IMR-90 (cell line): ENCODE data around the gene ELP6. TPM values are rescaled to one million over a fixed set of nuclear protein-coding genes. Genes with fewer than 3 reads are reported as not detected.

Source experiments
- ATAC-seq: fragments of 200-7000 bp; cut with Tn5 transposase; 2 replicates; pipeline ENCODE4 v1.9.1; 2020; ENCODE audit warnings: low read depth, mild to moderate bottlenecking, moderate library complexity
- BruUV-seq: library from RNA; stranded (reverse); fragments of 400-500 nt; replicated peaks from 2 replicates; lab custom pipeline; 2021; lab: Mats Ljungman, UMichigan
- CTCF ChIA-PET: fragments of 300-600 bp; formaldehyde crosslinking; extraction: SDS; loops from one replicate; lab custom pipeline; 2021; ENCODE audit warnings: antibody characterized with exemption; lab: Yijun Ruan, JAX
- POLR2A ChIA-PET: fragments of 300-600 bp; sonication (Branson Sonifier 250); formaldehyde crosslinking; loops from one replicate; lab custom pipeline; 2022; ENCODE audit warnings: antibody characterized with exemption; ENCODE audit not compliant: unreplicated experiment; lab: Charles Lee
- DNase-seq: peaks from one replicate; pipeline ENCODE4 v3.0.0; 2013
- H2AFZ ChIP-seq: replicated peaks from 2 replicates; pipeline ENCODE3; 2013; ENCODE audit warnings: low read length, mild to moderate bottlenecking; ENCODE audit not compliant: poor library complexity
- H2AK5ac ChIP-seq: 2 replicates; pipeline ENCODE4 v1.6.1; 2013; ENCODE audit warnings: low read depth, low read length, inconsistent platforms
- H2AK9ac ChIP-seq: replicated peaks from 2 replicates; pipeline ENCODE3; 2013; ENCODE audit warnings: mild to moderate bottlenecking, low read depth, low read length, moderate library complexity; ENCODE audit not compliant: poor library complexity
- H2BK120ac ChIP-seq: 2 replicates; pipeline ENCODE4 v1.6.1; 2013; ENCODE audit warnings: low read depth, low read length, inconsistent platforms
- H2BK15ac ChIP-seq: 3 replicates; pipeline ENCODE4 v1.6.1; 2013; ENCODE audit warnings: low read depth, low read length, inconsistent platforms
- H2BK20ac ChIP-seq: 2 replicates; pipeline ENCODE4 v1.6.1; 2013; ENCODE audit warnings: low read depth, mild to moderate bottlenecking, inconsistent platforms, low read length, moderate library complexity
- H2BK5ac ChIP-seq: 2 replicates; pipeline ENCODE4 v1.6.1; 2013; ENCODE audit warnings: mild to moderate bottlenecking, low read depth, low read length, inconsistent platforms; ENCODE audit not compliant: poor library complexity, severe bottlenecking
- H3K14ac ChIP-seq: replicated peaks from 2 replicates; pipeline ENCODE4 v1.6.1; 2013; ENCODE audit warnings: low read depth, low read length, inconsistent platforms
- H3K18ac ChIP-seq: 2 replicates; pipeline ENCODE4 v1.6.1; 2013; ENCODE audit warnings: low read depth, low read length, control low read depth
- H3K23ac ChIP-seq: 2 replicates; pipeline ENCODE4 v1.6.1; 2013; ENCODE audit warnings: low read depth, low read length, inconsistent platforms
- H3K27ac ChIP-seq: 2 replicates; pipeline ENCODE4 v1.5.1; 2013; ENCODE audit warnings: mild to moderate bottlenecking, control low read depth, low read length; ENCODE audit not compliant: insufficient read depth
- H3K27me3 ChIP-seq: 2 replicates; pipeline ENCODE4 v1.6.1; 2013; ENCODE audit warnings: low read length; ENCODE audit not compliant: control insufficient read depth, insufficient read depth
- H3K36me3 ChIP-seq: 2 replicates; pipeline ENCODE4 v1.6.1; 2013; ENCODE audit warnings: low read length, mixed read lengths; ENCODE audit not compliant: control insufficient read depth, insufficient read depth
- H3K4ac ChIP-seq: 2 replicates; pipeline ENCODE4 v1.6.1; 2013; ENCODE audit warnings: low read depth, low read length, inconsistent platforms
- H3K4me1 ChIP-seq: 2 replicates; pipeline ENCODE4 v1.6.1; 2013; ENCODE audit warnings: low read length, mixed read lengths; ENCODE audit not compliant: control insufficient read depth, insufficient read depth
- H3K4me2 ChIP-seq: 2 replicates; pipeline ENCODE4 v1.6.1; 2013; ENCODE audit warnings: low read depth, mild to moderate bottlenecking, control low read depth, low read length, moderate library complexity
- H3K4me3 ChIP-seq: 2 replicates; pipeline ENCODE4 v1.5.1; 2013; ENCODE audit warnings: low read depth, mild to moderate bottlenecking, control low read depth, low read length, moderate library complexity; ENCODE audit not compliant: insufficient read depth
- H3K56ac ChIP-seq: 2 replicates; pipeline ENCODE4 v1.6.1; 2013; ENCODE audit warnings: low read length, inconsistent platforms; ENCODE audit not compliant: insufficient read depth; ENCODE audit errors: extremely low read depth
- H3K79me1 ChIP-seq, 2 experiments: 2 replicates each; pipeline ENCODE4 v1.6.1; 2013; ENCODE audit warnings: low read length in 2 of 2, inconsistent platforms in 1 of 2, low read depth in 1 of 2
- H3K9ac ChIP-seq: 2 replicates; pipeline ENCODE4 v1.6.1; 2013; ENCODE audit warnings: low read depth, low read length, control low read depth
- H3K9me1 ChIP-seq: 2 replicates; pipeline ENCODE4 v1.6.1; 2013; ENCODE audit warnings: low read length, inconsistent platforms; ENCODE audit not compliant: insufficient read depth
- H3K9me3 ChIP-seq: 2 replicates; pipeline ENCODE4 v1.6.1; 2013; ENCODE audit warnings: low read length; ENCODE audit not compliant: control insufficient read depth, insufficient read depth
- H4K20me1 ChIP-seq: 2 replicates; pipeline ENCODE4 v1.6.1; 2013; ENCODE audit warnings: low read length, inconsistent platforms; ENCODE audit not compliant: insufficient read depth
- H4K5ac ChIP-seq: 2 replicates; pipeline ENCODE4 v1.6.1; 2013; ENCODE audit warnings: mild to moderate bottlenecking, low read depth, low read length, control low read depth
- H4K8ac ChIP-seq, 2 experiments: 2 replicates each; pipeline ENCODE4 v1.6.1; 2013; ENCODE audit warnings: low read depth in 2 of 2, low read length in 2 of 2, control low read depth in 1 of 2, inconsistent platforms in 1 of 2
- H4K91ac ChIP-seq: 2 replicates; pipeline ENCODE4 v1.6.1; 2013; ENCODE audit warnings: low read depth, low read length, inconsistent platforms; ENCODE audit not compliant: insufficient read depth
- BHLHE40 ChIP-seq: fragments of 150-350 bp; IDR thresholded peaks from 2 replicates; pipeline ENCODE4 v1.6.1; 2016; ENCODE audit warnings: mild to moderate bottlenecking, low read depth, low read length
- CEBPB ChIP-seq: IDR thresholded peaks from 2 replicates; pipeline ENCODE4 v1.6.1; 2012; ENCODE audit warnings: low read depth, low read length, improper control_type of control experiment
- CHD1 ChIP-seq: IDR thresholded peaks from 2 replicates; pipeline ENCODE4 v1.6.1; 2012; ENCODE audit warnings: low read depth, low read length, improper control_type of control experiment
- CTCF ChIP-seq: conservative IDR thresholded peaks from 2 replicates; pipeline ENCODE4 v1.5.1; 2012; ENCODE audit warnings: mild to moderate bottlenecking, low read depth, low read length, improper control_type of control experiment
- ELK1 ChIP-seq: fragments of 150-350 bp; IDR thresholded peaks from 2 replicates; pipeline ENCODE4 v1.6.1; 2016; ENCODE audit warnings: low read depth, mild to moderate bottlenecking, low read length, moderate library complexity, borderline replicate concordance
- FOS ChIP-seq: fragments of 150-350 bp; IDR thresholded peaks from 2 replicates; pipeline ENCODE4 v1.6.1; 2016; ENCODE audit warnings: low read depth, low read length
- MAFK ChIP-seq: IDR thresholded peaks from 2 replicates; pipeline ENCODE4 v1.6.1; 2012; ENCODE audit warnings: low read depth, low read length, improper control_type of control experiment
- MAZ ChIP-seq: IDR thresholded peaks from 2 replicates; pipeline ENCODE4 v1.6.1; 2012; ENCODE audit warnings: low read depth, mild to moderate bottlenecking, low read length, improper control_type of control experiment, moderate library complexity, borderline replicate concordance
- MXI1 ChIP-seq: IDR thresholded peaks from 2 replicates; pipeline ENCODE4 v1.6.1; 2012; ENCODE audit warnings: low read depth, mild to moderate bottlenecking, low read length, moderate library complexity, borderline replicate concordance
- NFE2L2 ChIP-seq: fragments of 150-350 bp; IDR thresholded peaks from 2 replicates; pipeline ENCODE4 v1.6.1; 2016; ENCODE audit warnings: low read depth, mild to moderate bottlenecking, low read length
- POLR2A ChIP-seq: IDR thresholded peaks from 2 replicates; pipeline ENCODE4 v1.6.1; 2012; ENCODE audit warnings: mild to moderate bottlenecking, low read depth, low read length
- RAD21 ChIP-seq: IDR thresholded peaks from 2 replicates; pipeline ENCODE4 v1.6.1; 2012; ENCODE audit warnings: low read length, improper control_type of control experiment
- RCOR1 ChIP-seq: IDR thresholded peaks from 2 replicates; pipeline ENCODE4 v1.6.1; 2012; ENCODE audit warnings: mild to moderate bottlenecking, low read length, improper control_type of control experiment; ENCODE audit not compliant: insufficient replicate concordance
- RFX5 ChIP-seq: IDR thresholded peaks from 2 replicates; pipeline ENCODE4 v1.8.0; 2012; ENCODE audit warnings: low read depth, mild to moderate bottlenecking, low read length, moderate library complexity
- SMC3 ChIP-seq: fragments of 150-350 bp; IDR thresholded peaks from 2 replicates; pipeline ENCODE4 v1.6.1; 2016; ENCODE audit warnings: low read depth, mild to moderate bottlenecking, antibody characterized with exemption, low read length, moderate library complexity
- USF2 ChIP-seq: fragments of 150-350 bp; IDR thresholded peaks from 2 replicates; pipeline ENCODE4 v1.6.1; 2017; ENCODE audit warnings: mild to moderate bottlenecking, antibody characterized with exemption, low read length, low read depth
- WGBS, 2 experiments: methylation state at CpG; one replicate each; pipeline versions ENCODE4 v1.1.5 to v1.1.7; 2013; ENCODE audit warnings: missing lambda C conversion rate in 2 of 2; ENCODE audit not compliant: insufficient read length in 1 of 2; ENCODE audit errors: extremely low coverage in 2 of 2; 5-methylcytosine and 5-hydroxymethylcytosine counted together
- dilution Hi-C: fragments of 300-500 bp; cut with HindIII; formaldehyde crosslinking; loops from one replicate; pipeline ENCODE4 v1.14.3; 2018; ENCODE audit warnings: low sequenced_read_pairs; ENCODE audit not compliant: unreplicated experiment
- in situ Hi-C: fragments of 300-500 bp; cut with MboI; formaldehyde crosslinking; loops from 3 replicates; pipeline ENCODE4 v1.14.3; 2019; ENCODE audit warnings: low sequenced_read_pairs, inconsistent platforms, mixed read lengths
- intact Hi-C: fragments of 100-400 bp; cut with micrococcal nuclease; formaldehyde crosslinking; loops from 2 replicates; pipeline ENCODE4 v1.10.0; 2022
- polyA plus RNA-seq, 3 experiments: library from polyadenylated mRNA; depleted of rRNA; stranded (reverse); fragments of >200 nt; gene quantifications; 2 replicates each; pipeline ENCODE4 v1.2.3, GENCODE V29; 2012; ENCODE audit warnings: low replicate concordance in 1 of 3
- total RNA-seq: library from RNA; depleted of rRNA; stranded (reverse); fragments of >200 nt; gene quantifications from 2 replicates; pipeline ENCODE4 v1.2.3, GENCODE V29; 2012

Gene ELP6
- total and polyA plus RNA-seq, 2 of the 4 experiments (the other 2 are of a cell fraction) = 31.4 to 44.9 TPM

- H3K18ac ChIP-seq = no peak overlapping the region
- H2AK5ac ChIP-seq = no peak overlapping the region
- H3K9me3 ChIP-seq = no peaks in the 10 kb centered on the region
- no TSS peak for BruUV-seq
- POLR2A ChIA-PET = no interaction called here
- no peaks in the 10 kb centered on the region for H3K9me1 ChIP-seq
- CTCF ChIA-PET = no interaction called here
- H3K4me3 ChIP-seq = no peak overlapping the region
- no peak overlapping the region for H2BK15ac ChIP-seq
- no peak overlapping the region for H4K8ac ChIP-seq
- H3K56ac ChIP-seq = no peak overlapping the region
- no peak overlapping the region for H2BK20ac ChIP-seq
- no peak overlapping the region for H2BK5ac ChIP-seq
- no peaks in the 10 kb centered on the region for H3K36me3 ChIP-seq
- intact Hi-C loops = loop anchor here (10.0 kb wide), 1 partner anchor 629 kb away; no protein-coding TSS in a partner anchor
- H3K23ac ChIP-seq = no peak overlapping the region
- no peak overlapping the region for H3K14ac ChIP-seq
- H4K91ac ChIP-seq = no peak overlapping the region
- in situ Hi-C loops = no loop called here
- H3K4ac ChIP-seq = no peak overlapping the region
- ATAC-seq = no peak
- no peaks in the 10 kb centered on the region for H3K79me1 ChIP-seq
- no peak overlapping the region for H3K4me2 ChIP-seq
- no CpG with 5 or more reads among the region's 4 CpGs for WGBS, 2 experiments
- no peak for DNase-seq
- no peak overlapping the region for H3K27ac ChIP-seq
- no peak overlapping the region for H4K5ac ChIP-seq
- no peaks in the 10 kb centered on the region for H3K4me1 ChIP-seq
- H2AK9ac ChIP-seq = no peak overlapping the region
- dilution Hi-C loops = no loop called here
- no peak overlapping the region for H2BK120ac ChIP-seq
- H3K9ac ChIP-seq = no peak overlapping the region
- H4K20me1 ChIP-seq = no peaks in the 10 kb centered on the region
- no peak for TF ChIP-seq NFE2L2
- TF ChIP-seq CHD1 = no peak
- no peak for TF ChIP-seq BHLHE40
- no peak for TF ChIP-seq RAD21
- no peak for TF ChIP-seq RFX5
- TF ChIP-seq CEBPB = no peak
- TF ChIP-seq MAFK = no peak
- no peak for TF ChIP-seq MXI1
- no peak for TF ChIP-seq USF2
- no peak for TF ChIP-seq ELK1
- no peak for TF ChIP-seq POLR2A
- no peak for TF ChIP-seq FOS
- no peak for TF ChIP-seq CTCF
- TF ChIP-seq SMC3 = no peak
- TF ChIP-seq MAZ = no peak
- no peak for TF ChIP-seq RCOR1
- H3K27me3 ChIP-seq = no peaks in the 10 kb centered on the region
- H2AFZ ChIP-seq = no peak overlapping the region
Measured at GRCh38 chr3:47525617-47526016, 12.1 kb upstream of the ELP6 start.
